ENCODE results near the gene TNS3.

DNA sequence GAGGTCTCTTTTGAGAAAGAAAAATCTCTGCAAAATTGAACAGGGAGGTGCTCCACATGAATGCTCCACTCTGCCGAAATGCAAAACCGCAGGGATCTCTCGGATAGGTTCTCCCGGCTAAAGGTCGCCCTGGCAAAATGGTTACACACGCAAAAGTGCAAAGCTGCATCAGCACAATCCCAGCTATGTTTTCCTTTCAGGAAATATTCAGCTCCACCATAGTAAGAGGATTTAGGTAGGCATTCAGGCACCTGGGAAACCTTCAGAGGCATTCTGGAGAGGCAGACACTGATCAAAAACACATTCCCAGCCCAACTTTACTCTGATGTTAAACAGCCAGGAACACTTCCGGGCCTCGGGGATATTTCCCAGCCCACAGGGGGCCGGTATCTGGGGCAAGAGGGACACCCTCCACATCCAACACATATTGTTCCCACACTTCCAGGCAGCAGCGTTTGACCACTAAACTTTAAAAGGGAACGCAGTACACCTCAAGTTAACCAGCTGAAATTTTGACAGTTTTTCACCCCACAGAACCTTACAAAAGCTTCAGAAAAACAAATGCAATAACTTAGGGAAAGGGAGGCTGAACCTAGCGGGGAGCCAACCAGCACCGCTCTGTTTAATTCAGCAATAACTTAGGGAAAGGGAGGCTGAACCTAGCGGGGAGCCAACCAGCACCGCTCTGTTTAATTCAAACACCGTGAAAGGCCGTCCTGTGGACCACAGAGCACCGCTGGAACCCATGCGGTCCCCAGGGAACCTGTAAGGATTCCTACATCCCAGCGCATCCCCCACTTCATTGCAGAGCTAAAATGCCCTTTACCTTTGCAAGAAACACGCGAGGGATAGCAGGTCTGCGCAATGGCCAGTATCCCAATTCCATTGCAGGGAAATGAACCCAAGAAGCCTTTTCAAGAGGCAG is 45.9 kb downstream of the TNS3 start:
- no peak for TF ChIP-seq MYC (IDR thresholded peaks at IDR 0.05; ENCODE audit: low read depth, low read length)
- TF ChIP-seq, protein P1, sequence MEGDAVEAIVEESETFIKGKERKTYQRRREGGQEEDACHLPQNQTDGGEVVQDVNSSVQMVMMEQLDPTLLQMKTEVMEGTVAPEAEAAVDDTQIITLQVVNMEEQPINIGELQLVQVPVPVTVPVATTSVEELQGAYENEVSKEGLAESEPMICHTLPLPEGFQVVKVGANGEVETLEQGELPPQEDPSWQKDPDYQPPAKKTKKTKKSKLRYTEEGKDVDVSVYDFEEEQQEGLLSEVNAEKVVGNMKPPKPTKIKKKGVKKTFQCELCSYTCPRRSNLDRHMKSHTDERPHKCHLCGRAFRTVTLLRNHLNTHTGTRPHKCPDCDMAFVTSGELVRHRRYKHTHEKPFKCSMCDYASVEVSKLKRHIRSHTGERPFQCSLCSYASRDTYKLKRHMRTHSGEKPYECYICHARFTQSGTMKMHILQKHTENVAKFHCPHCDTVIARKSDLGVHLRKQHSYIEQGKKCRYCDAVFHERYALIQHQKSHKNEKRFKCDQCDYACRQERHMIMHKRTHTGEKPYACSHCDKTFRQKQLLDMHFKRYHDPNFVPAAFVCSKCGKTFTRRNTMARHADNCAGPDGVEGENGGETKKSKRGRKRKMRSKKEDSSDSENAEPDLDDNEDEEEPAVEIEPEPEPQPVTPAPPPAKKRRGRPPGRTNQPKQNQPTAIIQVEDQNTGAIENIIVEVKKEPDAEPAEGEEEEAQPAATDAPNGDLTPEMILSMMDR (IDR thresholded peaks at IDR 0.05; ENCODE audit: extremely low read depth in 1 of 2, insufficient read depth in 1 of 2, low read depth in 1 of 2, low read length in 2 of 2) = no peak

Measured in endothelial cell of umbilical vein (primary cell).